Astrocyte of the spinal cord (primary cell): ENCODE results near the gene CCNQ.

Experiments used
- DNase-seq: peaks from one replicate; pipeline ENCODE4 v3.0.0; 2011; ENCODE audit warnings: low read depth, low spot score
- H3K4me3 ChIP-seq: 2 replicates; pipeline ENCODE4 v1.5.1; 2011; ENCODE audit warnings: low read depth, mild to moderate bottlenecking, low read length, moderate library complexity
- in situ Hi-C: cut with HindIII; loops from 2 replicates; pipeline ENCODE4 v1.10.0; 2017; ENCODE audit warnings: low sequenced_read_pairs
- TF ChIP-seq, protein P1 (sequence below): IDR thresholded peaks from 2 replicates; pipeline ENCODE4 v1.5.1; 2012; ENCODE audit warnings: low read depth, mild to moderate bottlenecking, low read length, inconsistent platforms

CCNQ gene

DNA sequence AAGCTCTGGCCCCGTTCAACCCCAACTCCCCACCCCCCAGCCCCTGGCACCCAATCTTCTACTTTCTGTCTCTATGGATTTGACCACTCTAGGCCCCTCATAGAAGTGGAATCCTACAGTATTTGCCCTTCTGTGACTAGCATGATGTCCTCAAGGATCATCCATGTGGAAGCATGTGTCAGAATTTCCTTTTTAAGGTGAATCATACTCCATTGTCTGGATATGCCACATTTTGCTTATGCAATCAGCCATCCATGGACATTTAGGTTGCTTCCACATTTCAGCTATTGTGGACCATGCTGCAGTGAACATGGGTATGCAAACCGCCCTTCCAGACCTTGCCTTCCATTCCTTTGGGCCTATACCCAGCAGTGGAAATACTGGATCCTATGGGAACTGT lies 15.5 kb downstream of the CCNQ start:
- no peak for DNase-seq
- in situ Hi-C loops, result no loop called here
- TF ChIP-seq, protein P1, sequence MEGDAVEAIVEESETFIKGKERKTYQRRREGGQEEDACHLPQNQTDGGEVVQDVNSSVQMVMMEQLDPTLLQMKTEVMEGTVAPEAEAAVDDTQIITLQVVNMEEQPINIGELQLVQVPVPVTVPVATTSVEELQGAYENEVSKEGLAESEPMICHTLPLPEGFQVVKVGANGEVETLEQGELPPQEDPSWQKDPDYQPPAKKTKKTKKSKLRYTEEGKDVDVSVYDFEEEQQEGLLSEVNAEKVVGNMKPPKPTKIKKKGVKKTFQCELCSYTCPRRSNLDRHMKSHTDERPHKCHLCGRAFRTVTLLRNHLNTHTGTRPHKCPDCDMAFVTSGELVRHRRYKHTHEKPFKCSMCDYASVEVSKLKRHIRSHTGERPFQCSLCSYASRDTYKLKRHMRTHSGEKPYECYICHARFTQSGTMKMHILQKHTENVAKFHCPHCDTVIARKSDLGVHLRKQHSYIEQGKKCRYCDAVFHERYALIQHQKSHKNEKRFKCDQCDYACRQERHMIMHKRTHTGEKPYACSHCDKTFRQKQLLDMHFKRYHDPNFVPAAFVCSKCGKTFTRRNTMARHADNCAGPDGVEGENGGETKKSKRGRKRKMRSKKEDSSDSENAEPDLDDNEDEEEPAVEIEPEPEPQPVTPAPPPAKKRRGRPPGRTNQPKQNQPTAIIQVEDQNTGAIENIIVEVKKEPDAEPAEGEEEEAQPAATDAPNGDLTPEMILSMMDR, result no peak
- H3K4me3 ChIP-seq, result no peak overlapping the region

GRCh38 chrX:153582896-153583295 lies 16.0 kb downstream of the CCNQ start:
- H3K4me3 ChIP-seq, result no peak overlapping the region
- TF ChIP-seq, protein P1, result no peak
- in situ Hi-C loops, result no loop called here
- peak; percentile 16 for DNase-seq

- no peak overlapping the region for H3K4me3 ChIP-seq
- in situ Hi-C loops, result no loop called here
- DNase-seq, result no peak
- TF ChIP-seq, protein P1, result peak; percentile 32
Observed at GRCh38 chrX:153580700-153581386, 18.1 kb downstream of the CCNQ start.

- no peak for DNase-seq
- TF ChIP-seq, protein P1, result no peak
- H3K4me3 ChIP-seq, result no peak overlapping the region
- in situ Hi-C loops, result no loop called here
Observed at GRCh38 chrX:153578889-153579288, 20.1 kb downstream of the CCNQ start.

GRCh38 chrX:153578200-153578835 lies 20.6 kb downstream of the CCNQ start:
- no peak overlapping the region for H3K4me3 ChIP-seq
- TF ChIP-seq, protein P1, result peak; percentile 14
- in situ Hi-C loops, result no loop called here
- DNase-seq, result peak; percentile 3

GRCh38 chrX:153576961-153577360 lies 22.0 kb downstream of the CCNQ start:
- TF ChIP-seq, protein P1, result no peak
- DNase-seq, result no peak
- H3K4me3 ChIP-seq, result no peak overlapping the region
- in situ Hi-C loops, result no loop called here
